Adrenal gland (tissue), 5 donors: ENCODE results near the gene CLASP1.

ENCODE experiments used
- CTCF ChIP-seq, 6 experiments: fragments of 450-650 bp in 4 of 6; fragments of 200-600 bp in 2 of 6; sonication (generic) in 1 of 6; IDR thresholded peaks; 1 replicate in 5 of 6; 2 replicates in 1 of 6; pipeline versions ENCODE4 v1.5.1 to v1.8.0; 2016 to 2021; ENCODE audit warnings: antibody characterized with exemption in 6 of 6, mild to moderate bottlenecking in 2 of 6, moderate library complexity in 1 of 6
- POLR2A ChIP-seq, 2 donors: fragments of 450-650 bp; IDR thresholded peaks; one replicate each; pipeline ENCODE4 v1.6.1; 2017; ENCODE audit warnings: antibody characterized with exemption in 2 of 2, mild to moderate bottlenecking in 2 of 2, moderate library complexity in 1 of 2
- donor health status: DM: no; HTN: no; CAD: no.

DNA sequence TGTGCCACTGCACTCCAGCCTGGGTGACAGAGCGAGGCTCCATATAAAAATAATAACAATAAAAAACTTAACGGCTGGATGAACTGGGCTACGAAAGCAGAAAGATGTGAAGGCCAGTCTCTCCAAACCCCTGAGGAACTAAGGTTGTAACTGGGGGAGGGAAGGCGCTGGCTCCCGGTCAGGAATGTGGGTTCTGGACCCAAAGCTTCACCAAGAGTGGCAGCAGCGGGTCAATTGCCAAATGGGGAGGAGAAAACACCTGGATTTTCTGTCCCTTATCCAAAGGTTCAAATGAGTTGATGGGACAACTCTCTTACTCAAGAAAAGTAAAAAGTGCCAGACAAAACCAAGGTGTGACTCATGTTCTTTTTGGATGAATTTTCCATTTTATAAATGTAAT, 304.2 kb downstream of the CLASP1 start:
- TF ChIP-seq CTCF (IDR thresholded peaks at IDR 0.05) = no peak
- no peak for TF ChIP-seq POLR2A (IDR thresholded peaks at IDR 0.05)
